ENCODE data around the gene OR51M1.

Gene OR51M1

GRCh38 chr11:5384335-5384734 lies 723 bp downstream of the OR51M1 start:
- CTCF ChIA-PET, result interaction anchor here (1.1 kb wide), 1 partner anchor 181 kb away, joined by 3 read pairs; no protein-coding TSS in a partner anchor

GRCh38 chr11:5390210-5390609 lies 6.6 kb downstream of the OR51M1 start:
- WGBS (ENCODE audit: insufficient coverage), result 100% methylated on average over 1 of the region's 2 CpGs
- Histone ChIP-seq H3K4me1 (ENCODE audit: control extremely low read depth in 1 of 4, control insufficient read depth in 4 of 4, insufficient read depth in 4 of 4, low read length in 3 of 4) (no peaks in the 10 kb centered on the region), H3K9me3 (ENCODE audit: control extremely low read depth in 1 of 5, control insufficient read depth in 4 of 5, insufficient read depth in 2 of 5, low read depth in 1 of 5, low read length in 4 of 5) (no peaks in the 10 kb centered on the region), H3K4me3 (ENCODE audit: control insufficient read depth in 1 of 7, extremely low read depth in 1 of 7, insufficient read depth in 4 of 7, low read depth in 2 of 7, low read length in 6 of 7) (no peak overlapping the region), H3K36me3 (ENCODE audit: control insufficient read depth in 4 of 4, insufficient read depth in 4 of 4, low read length in 3 of 4) (no peaks in the 10 kb centered on the region), H3K27me3 (replicated peaks in 2 of 5; ENCODE audit: control insufficient read depth in 4 of 5, insufficient read depth in 5 of 5, low read length in 4 of 5) (peaks cover 0 to 2% (median 0%) of the 10 kb centered on the region in 5 experiments), H3K27ac (ENCODE audit: insufficient read depth in 1 of 2, low read depth in 1 of 2, low read length in 2 of 2, poor library complexity in 1 of 2, severe bottlenecking in 2 of 2) (no peak overlapping the region)
- CTCF ChIA-PET, result interaction anchor here (1.2 kb wide), 1 partner anchor 14 kb away, joined by 3 read pairs; no protein-coding TSS in a partner anchor
- POLR2A ChIA-PET, result no interaction called here
- DNase-seq, result no peak

More at GRCh38 chr11:5384335-5384734, 723 bp downstream of the OR51M1 start:
- no peaks in the 10 kb centered on the region for H3K36me3 ChIP-seq (ENCODE audit: control insufficient read depth in 4 of 4, insufficient read depth in 4 of 4, low read length in 3 of 4)
- H3K4me1 ChIP-seq (ENCODE audit: control extremely low read depth in 1 of 4, control insufficient read depth in 4 of 4, insufficient read depth in 4 of 4, low read length in 3 of 4), result no peaks in the 10 kb centered on the region
- no peaks in the 10 kb centered on the region for H3K9me3 ChIP-seq (ENCODE audit: control extremely low read depth in 1 of 5, control insufficient read depth in 4 of 5, insufficient read depth in 2 of 5, low read depth in 1 of 5, low read length in 4 of 5)
- peaks cover 0 to 5% (median 0%) of the 10 kb centered on the region in 5 experiments for H3K27me3 ChIP-seq (replicated peaks in 2 of 5; ENCODE audit: control insufficient read depth in 4 of 5, insufficient read depth in 5 of 5, low read length in 4 of 5)
- no peak overlapping the region for H3K4me3 ChIP-seq (ENCODE audit: control insufficient read depth in 1 of 7, extremely low read depth in 1 of 7, insufficient read depth in 4 of 7, low read depth in 2 of 7, low read length in 6 of 7)
- no peak for DNase-seq
- POLR2A ChIA-PET, result no interaction called here
- 95% methylated on average over 2 of the region's 2 CpGs for WGBS (ENCODE audit: insufficient coverage)
- no peak overlapping the region for H3K27ac ChIP-seq (ENCODE audit: insufficient read depth in 1 of 2, low read depth in 1 of 2, low read length in 2 of 2, poor library complexity in 1 of 2, severe bottlenecking in 2 of 2)

GRCh38 chr11:5394091-5394490 lies 10.5 kb downstream of the OR51M1 start:
- DNase-seq, result no peak
- no peaks in the 10 kb centered on the region for H3K4me1 ChIP-seq (ENCODE audit: control extremely low read depth in 1 of 4, control insufficient read depth in 4 of 4, insufficient read depth in 4 of 4, low read length in 3 of 4)
- H3K27ac ChIP-seq (ENCODE audit: insufficient read depth in 1 of 2, low read depth in 1 of 2, low read length in 2 of 2, poor library complexity in 1 of 2, severe bottlenecking in 2 of 2), result no peak overlapping the region
- H3K36me3 ChIP-seq (ENCODE audit: control insufficient read depth in 4 of 4, insufficient read depth in 4 of 4, low read length in 3 of 4), result no peaks in the 10 kb centered on the region
- no peaks in the 10 kb centered on the region for H3K9me3 ChIP-seq (ENCODE audit: control extremely low read depth in 1 of 5, control insufficient read depth in 4 of 5, insufficient read depth in 2 of 5, low read depth in 1 of 5, low read length in 4 of 5)
- no peak overlapping the region for H3K4me3 ChIP-seq (ENCODE audit: control insufficient read depth in 1 of 7, extremely low read depth in 1 of 7, insufficient read depth in 4 of 7, low read depth in 2 of 7, low read length in 6 of 7)
- ChIA-PET POLR2A (no interaction called here), CTCF (no interaction called here)
- H3K27me3 ChIP-seq (replicated peaks in 2 of 5; ENCODE audit: control insufficient read depth in 4 of 5, insufficient read depth in 5 of 5, low read length in 4 of 5), result peaks cover 0 to 3% (median 0%) of the 10 kb centered on the region in 5 experiments

- H3K36me3 ChIP-seq (ENCODE audit: control insufficient read depth in 4 of 4, insufficient read depth in 4 of 4, low read length in 3 of 4), result no peaks in the 10 kb centered on the region
- H3K27ac ChIP-seq (ENCODE audit: insufficient read depth in 1 of 2, low read depth in 1 of 2, low read length in 2 of 2, poor library complexity in 1 of 2, severe bottlenecking in 2 of 2), result no peak overlapping the region
- H3K9me3 ChIP-seq (ENCODE audit: control extremely low read depth in 1 of 5, control insufficient read depth in 4 of 5, insufficient read depth in 2 of 5, low read depth in 1 of 5, low read length in 4 of 5), result no peaks in the 10 kb centered on the region
- H3K4me3 ChIP-seq (ENCODE audit: control insufficient read depth in 1 of 7, extremely low read depth in 1 of 7, insufficient read depth in 4 of 7, low read depth in 2 of 7, low read length in 6 of 7), result no peak overlapping the region
- peaks cover 0 to 3% (median 0%) of the 10 kb centered on the region in 5 experiments for H3K27me3 ChIP-seq (replicated peaks in 2 of 5; ENCODE audit: control insufficient read depth in 4 of 5, insufficient read depth in 5 of 5, low read length in 4 of 5)
- H3K4me1 ChIP-seq (ENCODE audit: control extremely low read depth in 1 of 4, control insufficient read depth in 4 of 4, insufficient read depth in 4 of 4, low read length in 3 of 4), result no peaks in the 10 kb centered on the region
- DNase-seq, result no peak
- ChIA-PET CTCF (no interaction called here), POLR2A (no interaction called here)
Observed at GRCh38 chr11:5398936-5399335, 15.3 kb downstream of the OR51M1 start.

GRCh38 chr11:5405173-5405572 lies 21.6 kb downstream of the OR51M1 start:
- H3K27ac ChIP-seq (ENCODE audit: insufficient read depth in 1 of 2, low read depth in 1 of 2, low read length in 2 of 2, poor library complexity in 1 of 2, severe bottlenecking in 2 of 2), result no peak overlapping the region
- H3K4me3 ChIP-seq (ENCODE audit: control insufficient read depth in 1 of 7, extremely low read depth in 1 of 7, insufficient read depth in 4 of 7, low read depth in 2 of 7, low read length in 6 of 7), result no peak overlapping the region
- CTCF ChIA-PET, result no interaction called here
- no peaks in the 10 kb centered on the region for H3K9me3 ChIP-seq (ENCODE audit: control extremely low read depth in 1 of 5, control insufficient read depth in 4 of 5, insufficient read depth in 2 of 5, low read depth in 1 of 5, low read length in 4 of 5)
- H3K4me1 ChIP-seq (ENCODE audit: control extremely low read depth in 1 of 4, control insufficient read depth in 4 of 4, insufficient read depth in 4 of 4, low read length in 3 of 4), result no peaks in the 10 kb centered on the region
- DNase-seq, result no peak
- POLR2A ChIA-PET, result no interaction called here
- peaks cover 0 to 2% (median 0%) of the 10 kb centered on the region in 5 experiments for H3K27me3 ChIP-seq (replicated peaks in 2 of 5; ENCODE audit: control insufficient read depth in 4 of 5, insufficient read depth in 5 of 5, low read length in 4 of 5)
- no peaks in the 10 kb centered on the region for H3K36me3 ChIP-seq (ENCODE audit: control insufficient read depth in 4 of 4, insufficient read depth in 4 of 4, low read length in 3 of 4)

- H3K27me3 ChIP-seq (replicated peaks in 2 of 5; ENCODE audit: control insufficient read depth in 4 of 5, insufficient read depth in 5 of 5, low read length in 4 of 5), result peaks cover 0 to 2% (median 0%) of the 10 kb centered on the region in 5 experiments
- no peaks in the 10 kb centered on the region for H3K4me1 ChIP-seq (ENCODE audit: control extremely low read depth in 1 of 4, control insufficient read depth in 4 of 4, insufficient read depth in 4 of 4, low read length in 3 of 4)
- H3K36me3 ChIP-seq (ENCODE audit: control insufficient read depth in 4 of 4, insufficient read depth in 4 of 4, low read length in 3 of 4), result no peaks in the 10 kb centered on the region
- no peak overlapping the region for H3K4me3 ChIP-seq (ENCODE audit: control insufficient read depth in 1 of 7, extremely low read depth in 1 of 7, insufficient read depth in 4 of 7, low read depth in 2 of 7, low read length in 6 of 7)
- 100% methylated on average over 1 of the region's 5 CpGs for WGBS (ENCODE audit: insufficient coverage)
- no peak overlapping the region for H3K27ac ChIP-seq (ENCODE audit: insufficient read depth in 1 of 2, low read depth in 1 of 2, low read length in 2 of 2, poor library complexity in 1 of 2, severe bottlenecking in 2 of 2)
- CTCF ChIA-PET, result no interaction called here
- POLR2A ChIA-PET, result no interaction called here
- H3K9me3 ChIP-seq (ENCODE audit: control extremely low read depth in 1 of 5, control insufficient read depth in 4 of 5, insufficient read depth in 2 of 5, low read depth in 1 of 5, low read length in 4 of 5), result no peaks in the 10 kb centered on the region
- no peak for DNase-seq
Observed at GRCh38 chr11:5420993-5421392, 37.4 kb downstream of the OR51M1 start.

GRCh38 chr11:5421811-5422210 lies 38.2 kb downstream of the OR51M1 start, which contains the start of gene OR51Q1:
Gene OR51Q1 (plus strand): TSS chr11:5422111. CDS start chr11:5422201, 90 bp downstream.
- Histone ChIP-seq H3K27me3 (replicated peaks in 2 of 5; ENCODE audit: control insufficient read depth in 4 of 5, insufficient read depth in 5 of 5, low read length in 4 of 5) (peaks cover 0 to 2% (median 0%) of the 10 kb centered on the region in 5 experiments), H3K36me3 (ENCODE audit: control insufficient read depth in 4 of 4, insufficient read depth in 4 of 4, low read length in 3 of 4) (no peaks in the 10 kb centered on the region), H3K4me3 (ENCODE audit: control insufficient read depth in 1 of 7, extremely low read depth in 1 of 7, insufficient read depth in 4 of 7, low read depth in 2 of 7, low read length in 6 of 7) (no peak within 1 kb of the TSS), H3K27ac (ENCODE audit: insufficient read depth in 1 of 2, low read depth in 1 of 2, low read length in 2 of 2, poor library complexity in 1 of 2, severe bottlenecking in 2 of 2) (no peak within 1 kb of the TSS), H3K4me1 (ENCODE audit: control extremely low read depth in 1 of 4, control insufficient read depth in 4 of 4, insufficient read depth in 4 of 4, low read length in 3 of 4) (no peaks in the 10 kb centered on the region), H3K9me3 (ENCODE audit: control extremely low read depth in 1 of 5, control insufficient read depth in 4 of 5, insufficient read depth in 2 of 5, low read depth in 1 of 5, low read length in 4 of 5) (no peaks in the 10 kb centered on the region)
- ChIA-PET CTCF (no interaction called here), POLR2A (no interaction called here)
- no CpG with 5 or more reads among the region's 1 CpG for WGBS (ENCODE audit: insufficient coverage)
- DNase-seq, result no peak

Measured in common myeloid progenitor, CD34-positive (primary cell).